HepG2 (cell line): ENCODE results near the gene PFKL. TPM values are rescaled to one million over a fixed set of nuclear protein-coding genes. Genes with fewer than 3 reads are reported as not detected.

Source experiments
- ATAC-seq: fragments of 200-7000 bp; cut with Tn5 transposase; 3 replicates; pipeline ENCODE4 v1.9.1; 2020; ENCODE audit warnings: mild to moderate bottlenecking, moderate library complexity
- BruUV-seq: library from RNA; stranded (reverse); fragments of 400-500 nt; replicated peaks from 2 replicates; lab custom pipeline; 2021; lab: Mats Ljungman, UMichigan
- CTCF ChIA-PET: fragments of 300-600 bp; formaldehyde crosslinking; extraction: SDS; loops from one replicate; lab custom pipeline; 2021; ENCODE audit warnings: low total read pairs, inconsistent platforms, low intra/inter-chr PET ratio; lab: Yijun Ruan, JAX
- POLR2A ChIA-PET: fragments of 350-600 bp; sonication (Branson Sonifier 250); formaldehyde crosslinking; loops from one replicate; lab custom pipeline; 2020; ENCODE audit warnings: antibody characterized with exemption, inconsistent platforms; lab: Yijun Ruan, JAX
- DNase-seq: peaks from one replicate; pipeline ENCODE4 v3.0.0-alpha.2; 2015; ENCODE audit warnings: low spot score
- FAIRE-seq: peaks from 3 replicates; lab custom pipeline; 2011; peaks lifted over from hg19 to GRCh38; lab: Jason Lieb, UNC
- H2AFZ ChIP-seq: one replicate; pipeline ENCODE4 v1.6.1; 2011; ENCODE audit warnings: low read length, inconsistent platforms
- H3K27ac ChIP-seq: fragments of 300-600 bp; 3 replicates; pipeline ENCODE4 v1.8.0; 2011; ENCODE audit warnings: mixed run types, mild to moderate bottlenecking, mixed read lengths, low read length, inconsistent platforms; ENCODE audit not compliant: insufficient read depth; ENCODE audit errors: extremely low read length
- H3K27me3 ChIP-seq, 2 experiments: fragments of 200-600 bp in 1 of 2; 2 replicates in 1 of 2; 3 replicates in 1 of 2; pipeline versions ENCODE4 v1.6.0 to v1.8.0; 2011; ENCODE audit warnings: low read length in 2 of 2, mild to moderate bottlenecking in 2 of 2, moderate library complexity in 2 of 2, inconsistent platforms in 1 of 2; ENCODE audit not compliant: insufficient read depth in 2 of 2, control insufficient read depth in 1 of 2
- H3K36me3 ChIP-seq, 2 experiments: fragments of 200-600 bp in 1 of 2; replicated peaks in 1 of 2; 2 replicates in 1 of 2; 3 replicates in 1 of 2; pipeline versions ENCODE4 v1.5.1 to v1.8.0; 2011; ENCODE audit warnings: low read length in 2 of 2, inconsistent platforms in 1 of 2; ENCODE audit not compliant: insufficient read depth in 2 of 2, control insufficient read depth in 1 of 2
- H3K4me1 ChIP-seq: 2 replicates; pipeline ENCODE4 v1.5.1; 2012; ENCODE audit warnings: low read length, inconsistent platforms; ENCODE audit not compliant: insufficient read depth
- H3K4me2 ChIP-seq: 2 replicates; pipeline ENCODE4 v1.6.0; 2011; ENCODE audit warnings: low read depth, low read length, inconsistent platforms
- H3K4me3 ChIP-seq, 3 experiments: fragments of 200-600 bp in 1 of 3; sonication (generic), shearing (Covaris generic) in 1 of 3; replicated peaks in 1 of 3; 2 replicates each; pipeline ENCODE4 v1.5.1; 2011 to 2016; ENCODE audit warnings: low read length in 3 of 3, inconsistent platforms in 2 of 3, low read depth in 2 of 3, mild to moderate bottlenecking in 2 of 3, control low read depth in 1 of 3, mixed read lengths in 1 of 3; ENCODE audit not compliant: insufficient read depth in 1 of 3
- H3K79me2 ChIP-seq: one replicate; pipeline ENCODE4 v1.6.1; 2011; ENCODE audit warnings: low read length, inconsistent platforms; ENCODE audit not compliant: insufficient read depth
- H3K9ac ChIP-seq: 2 replicates; pipeline ENCODE4 v1.6.0; 2011; ENCODE audit warnings: mild to moderate bottlenecking, low read depth, low read length, inconsistent platforms; ENCODE audit not compliant: insufficient read depth
- H3K9me3 ChIP-seq: 2 replicates; pipeline ENCODE4 v1.5.1; 2012; ENCODE audit warnings: mild to moderate bottlenecking, low read length
- H4K20me1 ChIP-seq: 2 replicates; pipeline ENCODE4 v1.6.0; 2011; ENCODE audit warnings: inconsistent platforms, mild to moderate bottlenecking, low read length, moderate library complexity; ENCODE audit not compliant: insufficient read depth
- ASH2L ChIP-seq: fragments of 300-600, 200-600 bp; sonication (generic); IDR thresholded peaks from 2 replicates; pipeline ENCODE4 v1.7.0; 2017; ENCODE audit warnings: low read depth, mild to moderate bottlenecking, moderate library complexity, mixed read lengths, low read length; ENCODE audit not compliant: insufficient read length
- DPF2 ChIP-seq: sonication (generic); formaldehyde crosslinking; IDR thresholded peaks from 2 replicates; pipeline ENCODE4 v1.4.0; 2020; ENCODE audit warnings: mild to moderate bottlenecking, low read depth, missing genetic modification reagents, borderline replicate concordance
- HNF4A ChIP-seq: sonication (generic); formaldehyde crosslinking; IDR thresholded peaks from 2 replicates; pipeline ENCODE4 v1.4.0; 2020; ENCODE audit warnings: missing genetic modification reagents
- IRF2 ChIP-seq: IDR thresholded peaks from 2 replicates; pipeline ENCODE4 v1.6.1; 2018; ENCODE audit warnings: missing genetic modification reagents, missing compliant biosample characterization
- MAFF ChIP-seq: IDR thresholded peaks from 2 replicates; pipeline ENCODE4 v1.6.1; 2011; ENCODE audit warnings: low read depth, low read length, improper control_type of control experiment
- RAD51 ChIP-seq: fragments of 450-650 bp; IDR thresholded peaks from 2 replicates; pipeline ENCODE4 v1.6.1; 2016; ENCODE audit warnings: borderline replicate concordance
- SP140L ChIP-seq: sonication (generic); formaldehyde crosslinking; IDR thresholded peaks from 2 replicates; pipeline ENCODE4 v1.4.0; 2020; ENCODE audit warnings: missing genetic modification reagents, borderline replicate concordance
- SUZ12 ChIP-seq: fragments of 150-350 bp; IDR thresholded peaks from 2 replicates; pipeline ENCODE4 v1.6.1; 2014; ENCODE audit warnings: low read depth, low read length
- ZNF10 ChIP-seq: sonication (generic); formaldehyde crosslinking; IDR thresholded peaks from 2 replicates; pipeline ENCODE4 v1.4.0; 2020; ENCODE audit warnings: mild to moderate bottlenecking, low read depth, missing genetic modification reagents, borderline replicate concordance
- ZNF337 ChIP-seq: sonication (generic); formaldehyde crosslinking; IDR thresholded peaks from 2 replicates; pipeline ENCODE4 v1.5.1; 2020; ENCODE audit warnings: missing genetic modification reagents, low read depth, mild to moderate bottlenecking, borderline replicate concordance
- ZNF510 ChIP-seq: sonication (generic); formaldehyde crosslinking; IDR thresholded peaks from 2 replicates; pipeline ENCODE4 v1.4.0; 2020; ENCODE audit warnings: low read depth, mild to moderate bottlenecking, missing genetic modification reagents
- WGBS: methylation state at CpG from one replicate; pipeline ENCODE4 v1.1.6; 2017; ENCODE audit warnings: low lambda C conversion rate; 5-methylcytosine and 5-hydroxymethylcytosine counted together
- in situ Hi-C: cut with HindIII; loops from 2 replicates; pipeline ENCODE4 v1.10.0; 2017; ENCODE audit warnings: low pct_unique_long_range_greater_than_20kb; ENCODE audit not compliant: extremely low pct_ligation_motif_present
- intact Hi-C: fragments of 100-400 bp; cut with micrococcal nuclease; formaldehyde crosslinking; loops from one replicate; pipeline ENCODE4 v1.10.0; 2022; ENCODE audit not compliant: unreplicated experiment
- polyA plus RNA-seq, 8 experiments: library from polyadenylated mRNA; depleted of rRNA in 3 of 8; stranded (reverse) in 7 of 8; unstranded in 1 of 8; fragments of >200 nt; fragmentation: Illumina TruSeq in 4 of 8; extraction: Trizol in 4 of 8; gene quantifications; 2 replicates each; pipeline versions ENCODE4 v1.2.1 to v1.2.3, GENCODE V29; 2011 to 2016; ENCODE audit warnings: low read depth in 4 of 8, missing spikeins in 1 of 8, mixed read lengths in 1 of 8; ENCODE audit not compliant: insufficient read depth in 1 of 8
- total RNA-seq, 5 experiments: library from RNA; depleted of rRNA; stranded (reverse); fragments of >200 nt; fragmentation: Illumina TruSeq; extraction: Trizol; gene quantifications; 2 replicates each; pipeline ENCODE4 v1.2.3, GENCODE V29; 2016; ENCODE audit warnings: low read depth in 1 of 5
- TF ChIP-seq, protein P1 (sequence below): sonication (generic); IDR thresholded peaks from 2 replicates; pipeline ENCODE4 v1.6.1; 2016; ENCODE audit warnings: low read depth, borderline replicate concordance
- TF ChIP-seq, protein P2 (sequence below): IDR thresholded peaks from 2 replicates; pipeline ENCODE4 v1.6.1; 2016; ENCODE audit warnings: missing biosample characterization, missing genetic modification reagents, low read depth
- TF ChIP-seq, protein P3 (sequence below): conservative IDR thresholded peaks from 2 replicates; pipeline ENCODE4 v1.6.1; 2018; ENCODE audit warnings: missing genetic modification reagents

The PFKL gene
- total and polyA plus RNA-seq, 2 of the 13 experiments (the other 11 are each of a cell fraction or from before 2014, with no cell fraction given), result 92.8 to 106 TPM

DNA sequence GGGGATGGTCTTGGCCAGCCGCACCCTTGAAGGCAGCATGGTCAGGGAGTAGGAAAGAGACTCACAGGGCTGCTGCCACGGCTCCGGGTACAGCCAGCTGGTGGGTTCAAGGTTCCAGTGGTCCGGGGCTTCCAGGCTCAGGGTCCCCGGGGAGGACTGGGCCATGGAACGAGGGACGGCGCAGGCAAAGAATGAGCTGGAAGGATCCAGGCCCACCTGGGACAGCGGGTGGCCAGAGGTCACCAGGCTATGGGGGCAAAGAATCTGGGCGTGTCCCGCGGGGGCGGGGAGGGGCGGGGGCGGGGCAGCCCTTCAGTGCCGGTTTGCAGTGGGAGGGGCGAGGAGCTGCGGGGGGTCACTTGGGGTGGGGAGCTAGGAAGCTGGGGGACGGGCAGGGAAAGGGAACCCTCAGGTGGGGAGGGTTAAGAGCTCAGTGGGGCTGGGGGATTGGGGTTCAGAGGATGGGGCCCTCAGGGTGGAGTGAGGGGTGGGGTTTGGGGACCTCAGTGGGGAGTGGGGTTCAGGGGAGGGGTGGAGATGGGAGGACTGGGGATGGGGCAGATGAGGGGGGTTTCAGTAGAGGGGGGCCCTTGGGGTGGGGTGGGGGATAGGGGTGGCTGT is 38.1 kb upstream of the PFKL start, which contains the start of gene DNMT3L:
Gene DNMT3L (minus strand): TSS at position 223 of the 621 bp plus-strand sequence. CDS start 638 bp downstream, outside the sequence.
- Histone ChIP-seq H3K9ac (no peak within 1 kb of the TSS), H3K79me2 (no peaks in the 10 kb centered on the region), H3K36me3 (no peaks in the 10 kb centered on the region), H4K20me1 (no peaks in the 10 kb centered on the region), H3K4me1 (peaks cover 29% of the 10 kb centered on the region), H3K9me3 (no peaks in the 10 kb centered on the region), H3K4me2 (no peak within 1 kb of the TSS), H2AFZ (no peak within 1 kb of the TSS), H3K27me3 (peaks cover 1 to 13% of the 10 kb centered on the region in 2 experiments; a peak in 2 of 5 replicates), H3K4me3 (no peak within 1 kb of the TSS), H3K27ac (no peak within 1 kb of the TSS)
- no peak for FAIRE-seq
- POLR2A ChIA-PET, result no interaction called here
- 16% methylated on average over 18 of the region's 19 CpGs for WGBS
- peak; percentile 20; the same call in 2 of the 3 replicates for ATAC-seq
- DNase-seq, result no peak
- in situ Hi-C loops (no loop called here), intact Hi-C loops (no loop called here)
- TF ChIP-seq DPF2, result no peak
- TF ChIP-seq RAD51, result no peak
- TF ChIP-seq MAFF, result no peak
- no peak for TF ChIP-seq ZNF10
- TF ChIP-seq, protein P1, sequence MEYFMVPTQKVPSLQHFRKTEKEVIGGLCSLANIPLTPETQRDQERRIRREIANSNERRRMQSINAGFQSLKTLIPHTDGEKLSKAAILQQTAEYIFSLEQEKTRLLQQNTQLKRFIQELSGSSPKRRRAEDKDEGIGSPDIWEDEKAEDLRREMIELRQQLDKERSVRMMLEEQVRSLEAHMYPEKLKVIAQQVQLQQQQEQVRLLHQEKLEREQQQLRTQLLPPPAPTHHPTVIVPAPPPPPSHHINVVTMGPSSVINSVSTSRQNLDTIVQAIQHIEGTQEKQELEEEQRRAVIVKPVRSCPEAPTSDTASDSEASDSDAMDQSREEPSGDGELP, result 0 out of 2 replicates have a peak, but pooled peaks have one; percentile 12
- no peak for TF ChIP-seq SP140L
- no peak for TF ChIP-seq ASH2L
- no peak for TF ChIP-seq ZNF337 (CRISPR knock-in tag)
- TF ChIP-seq, protein P2, sequence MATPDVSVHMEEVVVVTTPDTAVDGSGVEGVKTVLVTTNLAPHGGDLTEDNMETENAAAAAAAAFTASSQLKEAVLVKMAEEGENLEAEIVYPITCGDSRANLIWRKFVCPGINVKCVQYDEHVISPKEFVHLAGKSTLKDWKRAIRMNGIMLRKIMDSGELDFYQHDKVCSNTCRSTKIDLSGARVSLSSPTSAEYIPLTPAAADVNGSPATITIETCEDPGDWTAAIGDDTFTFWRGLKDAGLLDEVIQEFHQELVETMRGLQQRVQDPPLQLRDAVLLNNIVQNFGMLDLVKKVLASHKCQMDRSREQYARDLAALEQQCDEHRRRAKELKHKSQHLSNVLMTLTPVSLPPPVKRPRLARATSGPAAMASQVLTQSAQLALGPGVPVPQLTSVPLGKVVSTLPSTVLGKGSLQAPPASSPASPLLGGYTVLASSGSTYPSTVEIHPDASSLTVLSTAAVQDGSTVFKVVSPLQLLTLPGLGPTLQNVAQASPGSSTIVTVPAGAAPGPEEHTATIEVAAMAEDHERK, result no peak
- TF ChIP-seq IRF2 (CRISPR knock-in tag), result no peak
- no peak for TF ChIP-seq SUZ12
- TF ChIP-seq ZNF510 (CRISPR knock-in tag), result no peak
- 0 out of 2 replicates have a peak, but pooled peaks have one; percentile 9 for TF ChIP-seq HNF4A (CRISPR knock-in tag)
- TF ChIP-seq, protein P3, sequence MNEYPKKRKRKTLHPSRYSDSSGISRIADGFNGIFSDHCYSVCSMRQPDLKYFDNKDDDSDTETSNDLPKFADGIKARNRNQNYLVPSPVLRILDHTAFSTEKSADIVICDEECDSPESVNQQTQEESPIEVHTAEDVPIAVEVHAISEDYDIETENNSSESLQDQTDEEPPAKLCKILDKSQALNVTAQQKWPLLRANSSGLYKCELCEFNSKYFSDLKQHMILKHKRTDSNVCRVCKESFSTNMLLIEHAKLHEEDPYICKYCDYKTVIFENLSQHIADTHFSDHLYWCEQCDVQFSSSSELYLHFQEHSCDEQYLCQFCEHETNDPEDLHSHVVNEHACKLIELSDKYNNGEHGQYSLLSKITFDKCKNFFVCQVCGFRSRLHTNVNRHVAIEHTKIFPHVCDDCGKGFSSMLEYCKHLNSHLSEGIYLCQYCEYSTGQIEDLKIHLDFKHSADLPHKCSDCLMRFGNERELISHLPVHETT (CRISPR knock-in tag), result no peak
- no TSS peak for BruUV-seq
- CTCF ChIA-PET, result no interaction called here
